RWPE2 (cell line): Measurements from ENCODE around the gene INO80B.
A peak's percentile ranks its signal among the peaks of the same experiment; 100 is the strongest.

Experiments
- ATAC-seq: fragments of 200-7000 bp; cut with Tn5 transposase; 3 replicates; pipeline ENCODE4 v1.9.1; 2021; ENCODE audit warnings: low read depth
- DNase-seq: peaks from one replicate; pipeline ENCODE4 v3.0.0-alpha.2; 2020; ENCODE audit warnings: low spot score
- H3K27ac ChIP-seq: fragments of 450-650 bp; 2 replicates; pipeline ENCODE4 v1.5.1; 2017; ENCODE audit warnings: mild to moderate bottlenecking; ENCODE audit not compliant: poor library complexity, severe bottlenecking
- H3K27me3 ChIP-seq: fragments of 250-450 bp; sonication (Bioruptor Pico); 2 replicates; pipeline ENCODE4 v1.5.1; 2021; ENCODE audit warnings: mild to moderate bottlenecking, moderate library complexity; ENCODE audit not compliant: insufficient read depth, poor library complexity, severe bottlenecking
- H3K36me3 ChIP-seq: fragments of 250-450 bp; sonication (Bioruptor Pico); 2 replicates; pipeline ENCODE4 v1.5.1; 2020; ENCODE audit warnings: low read depth, mild to moderate bottlenecking, moderate library complexity
- H3K4me1 ChIP-seq: fragments of 250-450 bp; sonication (Bioruptor Pico); 2 replicates; pipeline ENCODE4 v1.5.1; 2021; ENCODE audit warnings: mild to moderate bottlenecking, moderate library complexity; ENCODE audit not compliant: insufficient read depth, poor library complexity, severe bottlenecking
- H3K4me3 ChIP-seq: fragments of 250-450 bp; sonication (Bioruptor Pico); 2 replicates; pipeline ENCODE4 v1.5.1; 2021; ENCODE audit warnings: mild to moderate bottlenecking, moderate library complexity; ENCODE audit not compliant: severe bottlenecking
- H3K9me3 ChIP-seq: fragments of 250-450 bp; sonication (Bioruptor Pico); 2 replicates; pipeline ENCODE4 v1.5.1; 2021; ENCODE audit warnings: mild to moderate bottlenecking, moderate library complexity; ENCODE audit not compliant: severe bottlenecking
- TF ChIP-seq, protein P1 (sequence below): fragments of 450-650 bp; IDR thresholded peaks from one replicate; pipeline ENCODE4 v1.5.1; 2017; ENCODE audit warnings: mild to moderate bottlenecking, moderate library complexity; ENCODE audit not compliant: poor library complexity, severe bottlenecking

The INO80B gene

GRCh38 chr2:74421221-74421870, 33.5 kb upstream of the INO80B start, which contains the start of the genes C2orf81 and WDR54:
Gene C2orf81 (minus strand): TSS chr2:74421619. CDS start chr2:74421560, 59 bp downstream.
Gene WDR54 (plus strand): TSS chr2:74421730. CDS start chr2:74422154, 424 bp downstream.
- H3K27ac ChIP-seq, result peak within 1 kb of the TSS; percentile 92

GRCh38 chr2:74423231-74424095, 31.4 kb upstream of the INO80B start:
- H3K36me3 ChIP-seq, result peaks cover 47% of the 10 kb centered on the region
- no peaks in the 10 kb centered on the region for H3K9me3 ChIP-seq
- no peaks in the 10 kb centered on the region for H3K27me3 ChIP-seq
- no peak for DNase-seq
- H3K4me3 ChIP-seq, result no peak overlapping the region
- TF ChIP-seq, protein P1, sequence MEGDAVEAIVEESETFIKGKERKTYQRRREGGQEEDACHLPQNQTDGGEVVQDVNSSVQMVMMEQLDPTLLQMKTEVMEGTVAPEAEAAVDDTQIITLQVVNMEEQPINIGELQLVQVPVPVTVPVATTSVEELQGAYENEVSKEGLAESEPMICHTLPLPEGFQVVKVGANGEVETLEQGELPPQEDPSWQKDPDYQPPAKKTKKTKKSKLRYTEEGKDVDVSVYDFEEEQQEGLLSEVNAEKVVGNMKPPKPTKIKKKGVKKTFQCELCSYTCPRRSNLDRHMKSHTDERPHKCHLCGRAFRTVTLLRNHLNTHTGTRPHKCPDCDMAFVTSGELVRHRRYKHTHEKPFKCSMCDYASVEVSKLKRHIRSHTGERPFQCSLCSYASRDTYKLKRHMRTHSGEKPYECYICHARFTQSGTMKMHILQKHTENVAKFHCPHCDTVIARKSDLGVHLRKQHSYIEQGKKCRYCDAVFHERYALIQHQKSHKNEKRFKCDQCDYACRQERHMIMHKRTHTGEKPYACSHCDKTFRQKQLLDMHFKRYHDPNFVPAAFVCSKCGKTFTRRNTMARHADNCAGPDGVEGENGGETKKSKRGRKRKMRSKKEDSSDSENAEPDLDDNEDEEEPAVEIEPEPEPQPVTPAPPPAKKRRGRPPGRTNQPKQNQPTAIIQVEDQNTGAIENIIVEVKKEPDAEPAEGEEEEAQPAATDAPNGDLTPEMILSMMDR, result no peak
- no peak for ATAC-seq
- H3K4me1 ChIP-seq, result peaks cover 27% of the 10 kb centered on the region
- H3K27ac ChIP-seq, result peak overlapping the region; percentile 92

More at GRCh38 chr2:74421221-74421870, 33.5 kb upstream of the INO80B start, which contains the start of the genes C2orf81 and WDR54:
- no peaks in the 10 kb centered on the region for H3K27me3 ChIP-seq
- ATAC-seq, result peak; percentile 60
- peaks cover 27% of the 10 kb centered on the region for H3K4me1 ChIP-seq
- H3K9me3 ChIP-seq, result no peaks in the 10 kb centered on the region
- TF ChIP-seq, protein P1, result no peak
- peak within 1 kb of the TSS; percentile 57 for H3K4me3 ChIP-seq
- peaks cover 27% of the 10 kb centered on the region for H3K36me3 ChIP-seq
- DNase-seq, result peak; percentile 88

GRCh38 chr2:74424139-74424992, 30.5 kb upstream of the INO80B start:
- Histone ChIP-seq H3K4me1 (peaks cover 27% of the 10 kb centered on the region), H3K9me3 (no peaks in the 10 kb centered on the region), H3K36me3 (peaks cover 56% of the 10 kb centered on the region), H3K27me3 (no peaks in the 10 kb centered on the region), H3K4me3 (no peak overlapping the region), H3K27ac (peak overlapping the region; percentile 92)
- TF ChIP-seq, protein P1, result no peak
- ATAC-seq, result no peak
- no peak for DNase-seq

DNA sequence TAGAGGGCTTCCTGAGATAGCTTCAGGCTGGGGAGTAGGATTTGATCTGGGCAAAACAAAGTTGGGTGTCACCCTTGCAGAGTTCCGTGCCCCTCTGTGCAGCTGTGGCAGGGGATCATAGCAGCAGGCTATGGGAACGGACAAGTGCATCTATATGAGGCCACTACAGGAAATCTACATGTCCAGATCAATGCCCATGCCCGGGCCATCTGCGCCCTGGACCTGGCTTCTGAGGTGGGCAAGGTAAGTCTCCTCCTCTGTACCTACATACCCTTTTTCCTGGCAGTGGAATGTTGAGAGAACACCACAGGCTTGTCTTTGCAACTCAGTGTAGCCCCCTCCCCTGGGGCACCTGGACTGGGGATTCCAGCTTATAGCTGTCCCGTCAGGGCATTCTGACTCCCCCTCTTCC, 29.9 kb upstream of the INO80B start:
- DNase-seq (no peak), ATAC-seq (no peak)
- Histone ChIP-seq H3K27me3 (no peaks in the 10 kb centered on the region), H3K4me3 (no peak overlapping the region), H3K9me3 (no peaks in the 10 kb centered on the region), H3K27ac (peak overlapping the region; percentile 92), H3K36me3 (peaks cover 62% of the 10 kb centered on the region), H3K4me1 (peaks cover 27% of the 10 kb centered on the region)
- TF ChIP-seq, protein P1, result no peak
